Mesenchymal stem cell (in vitro differentiated cells and primary cell): ENCODE data around the gene ZNF598.

Experiments used
- DNase-seq: peaks from one replicate; pipeline ENCODE4 v3.0.0-alpha.2; 2013
- H2AFZ ChIP-seq: one replicate; pipeline ENCODE4 v1.6.1; 2013; ENCODE audit warnings: low read depth, mild to moderate bottlenecking, control low read depth, inconsistent platforms, low read length, moderate library complexity
- H2AK5ac ChIP-seq: 2 replicates; pipeline ENCODE4 v1.6.1; 2013; ENCODE audit warnings: low read length, moderate library complexity, mild to moderate bottlenecking, inconsistent platforms; ENCODE audit not compliant: severe bottlenecking
- H2BK120ac ChIP-seq: one replicate; pipeline ENCODE4 v1.6.1; 2013; ENCODE audit warnings: low read depth, mild to moderate bottlenecking, inconsistent platforms, low read length, moderate library complexity
- H2BK12ac ChIP-seq, 2 experiments: one replicate each; pipeline ENCODE4 v1.6.1; 2013; ENCODE audit warnings: inconsistent platforms in 2 of 2, low read length in 2 of 2, mild to moderate bottlenecking in 2 of 2, moderate library complexity in 2 of 2, control low read depth in 1 of 2
- H2BK15ac ChIP-seq: one replicate; pipeline ENCODE4 v1.6.1; 2013; ENCODE audit warnings: mild to moderate bottlenecking, low read depth, inconsistent platforms; ENCODE audit not compliant: poor library complexity, severe bottlenecking
- H2BK5ac ChIP-seq: 2 replicates; pipeline ENCODE4 v1.6.1; 2013; ENCODE audit warnings: low read depth, mild to moderate bottlenecking, low read length, control low read depth, inconsistent platforms; ENCODE audit not compliant: poor library complexity, severe bottlenecking
- H3K14ac ChIP-seq, 2 experiments: one replicate each; pipeline ENCODE4 v1.6.1; 2013; ENCODE audit warnings: inconsistent platforms in 2 of 2, low read length in 2 of 2, control low read depth in 1 of 2, mild to moderate bottlenecking in 1 of 2, moderate library complexity in 1 of 2
- H3K18ac ChIP-seq, 2 experiments: one replicate each; pipeline ENCODE4 v1.6.1; 2013; ENCODE audit warnings: inconsistent platforms in 2 of 2, low read length in 2 of 2, control low read depth in 1 of 2, low read depth in 1 of 2, mild to moderate bottlenecking in 1 of 2
- H3K23ac ChIP-seq, 2 experiments: one replicate each; pipeline ENCODE4 v1.6.1; 2013; ENCODE audit warnings: inconsistent platforms in 2 of 2, low read length in 2 of 2, mild to moderate bottlenecking in 2 of 2, moderate library complexity in 2 of 2, control low read depth in 1 of 2
- H3K27ac ChIP-seq: 2 replicates; pipeline ENCODE4 v1.5.1; 2013; ENCODE audit warnings: mild to moderate bottlenecking, moderate library complexity, low read length, control low read depth, inconsistent platforms; ENCODE audit not compliant: poor library complexity, severe bottlenecking
- H3K27me3 ChIP-seq, 2 experiments: 2 replicates each; pipeline versions ENCODE4 v1.6.1 to v1.7.0; 2013; ENCODE audit warnings: low read length in 2 of 2, mild to moderate bottlenecking in 2 of 2, moderate library complexity in 2 of 2, control low read depth in 1 of 2, inconsistent platforms in 1 of 2; ENCODE audit not compliant: control insufficient read depth in 1 of 2, insufficient read depth in 1 of 2
- H3K36me3 ChIP-seq, 2 experiments: 2 replicates each; pipeline versions ENCODE4 v1.6.1 to v1.7.0; 2013; ENCODE audit warnings: low read length in 2 of 2, control low read depth in 1 of 2, inconsistent platforms in 1 of 2, low read depth in 1 of 2, mild to moderate bottlenecking in 1 of 2; ENCODE audit not compliant: insufficient read depth in 2 of 2, control insufficient read depth in 1 of 2
- H3K4ac ChIP-seq, 2 experiments: one replicate each; pipeline ENCODE4 v1.6.1; 2013; ENCODE audit warnings: inconsistent platforms in 2 of 2, low read length in 2 of 2, mild to moderate bottlenecking in 2 of 2, moderate library complexity in 2 of 2, control low read depth in 1 of 2, low read depth in 1 of 2
- H3K4me1 ChIP-seq: 2 replicates; pipeline ENCODE4 v1.6.1; 2013; ENCODE audit warnings: low read depth, low read length, control low read depth; ENCODE audit not compliant: control insufficient read depth, insufficient read depth
- H3K4me2 ChIP-seq: 2 replicates; pipeline ENCODE4 v1.6.1; 2013; ENCODE audit warnings: low read length, mild to moderate bottlenecking, inconsistent platforms; ENCODE audit not compliant: poor library complexity, severe bottlenecking
- H3K4me3 ChIP-seq, 2 experiments: 2 replicates each; pipeline versions ENCODE4 v1.5.1 to v1.7.0; 2013; ENCODE audit warnings: low read length in 2 of 2, mild to moderate bottlenecking in 2 of 2, control low read depth in 1 of 2, low read depth in 1 of 2; ENCODE audit not compliant: insufficient read depth in 1 of 2
- H3K79me1 ChIP-seq: replicated peaks from 2 replicates; pipeline ENCODE4 v1.6.1; 2013; ENCODE audit warnings: mild to moderate bottlenecking, control low read depth, low read length, inconsistent platforms; ENCODE audit not compliant: poor library complexity, severe bottlenecking
- H3K9ac ChIP-seq: 2 replicates; pipeline ENCODE4 v1.7.0; 2013; ENCODE audit warnings: mild to moderate bottlenecking, low read length, moderate library complexity
- H3K9me3 ChIP-seq: 2 replicates; pipeline ENCODE4 v1.7.0; 2013; ENCODE audit warnings: mild to moderate bottlenecking, low read length; ENCODE audit not compliant: control insufficient read depth
- H4K8ac ChIP-seq: one replicate; pipeline ENCODE4 v1.6.1; 2013; ENCODE audit warnings: inconsistent platforms, mild to moderate bottlenecking, low read length, moderate library complexity
- H4K91ac ChIP-seq: one replicate; pipeline ENCODE4 v1.6.1; 2013; ENCODE audit warnings: mild to moderate bottlenecking, low read length, inconsistent platforms
- WGBS: methylation state at CpG from one replicate; pipeline ENCODE4 v1.1.7; 2013; ENCODE audit warnings: mixed read lengths; 5-methylcytosine and 5-hydroxymethylcytosine counted together

ZNF598 gene

GRCh38 chr16:1976951-1977874 lies 32.4 kb downstream of the ZNF598 start:
- Histone ChIP-seq H2BK12ac (no peak overlapping the region), H3K4me3 (no peak overlapping the region), H2AK5ac (no peak overlapping the region), H3K14ac (no peak overlapping the region), H2BK120ac (no peak overlapping the region), H3K36me3 (peaks cover 45 to 67% of the 10 kb centered on the region in 2 experiments), H3K79me1 (peaks cover 22% of the 10 kb centered on the region), H3K27ac (no peak overlapping the region), H3K4me1 (peaks cover 32% of the 10 kb centered on the region), H2BK15ac (no peak overlapping the region), H3K4me2 (no peak overlapping the region), H4K91ac (no peak overlapping the region), H3K18ac (no peak overlapping the region), H3K9ac (no peak overlapping the region), H3K9me3 (no peaks in the 10 kb centered on the region), H4K8ac (no peak overlapping the region), H3K4ac (no peak overlapping the region), H2AFZ (no peak overlapping the region), H3K27me3 (peaks cover 27 to 31% of the 10 kb centered on the region in 2 experiments), H2BK5ac (no peak overlapping the region), H3K23ac (no peak overlapping the region)
- 95% methylated on average over 33 of the region's 33 CpGs for WGBS
- no peak for DNase-seq

- H2BK12ac ChIP-seq = no peak overlapping the region
- whole genome bisulfite sequencing = 96% methylated on average over 8 of the region's 8 CpGs
- H2BK15ac ChIP-seq = no peak overlapping the region
- no peak overlapping the region for H3K4ac ChIP-seq
- H3K27me3 ChIP-seq = peaks cover 17 to 21% of the 10 kb centered on the region in 2 experiments
- peaks cover 45 to 67% of the 10 kb centered on the region in 2 experiments for H3K36me3 ChIP-seq
- no peak overlapping the region for H3K18ac ChIP-seq
- no peak overlapping the region for H2BK5ac ChIP-seq
- no peak overlapping the region for H3K14ac ChIP-seq
- H3K27ac ChIP-seq = no peak overlapping the region
- no peak overlapping the region for H2AFZ ChIP-seq
- no peak overlapping the region for H2BK120ac ChIP-seq
- H3K4me2 ChIP-seq = no peak overlapping the region
- no peak for DNase-seq
- H3K4me3 ChIP-seq = no peak overlapping the region
- no peak overlapping the region for H4K8ac ChIP-seq
- H3K9me3 ChIP-seq = no peaks in the 10 kb centered on the region
- no peak overlapping the region for H4K91ac ChIP-seq
- H3K23ac ChIP-seq = no peak overlapping the region
- H3K9ac ChIP-seq = no peak overlapping the region
- H3K4me1 ChIP-seq = peaks cover 28% of the 10 kb centered on the region
- peaks cover 24% of the 10 kb centered on the region for H3K79me1 ChIP-seq
- no peak overlapping the region for H2AK5ac ChIP-seq
Observed at GRCh38 chr16:1976216-1976520, 33.5 kb downstream of the ZNF598 start.

GRCh38 chr16:1975432-1976215 lies 34.0 kb downstream of the ZNF598 start:
- Histone ChIP-seq H3K4me3 (no peak overlapping the region), H4K8ac (no peak overlapping the region), H3K27ac (no peak overlapping the region), H2AFZ (no peak overlapping the region), H4K91ac (no peak overlapping the region), H3K27me3 (peaks cover 12 to 15% of the 10 kb centered on the region in 2 experiments), H2BK5ac (no peak overlapping the region), H3K9me3 (no peaks in the 10 kb centered on the region), H2BK120ac (no peak overlapping the region), H2BK12ac (no peak overlapping the region), H3K4me2 (no peak overlapping the region), H3K23ac (no peak overlapping the region), H3K9ac (no peak overlapping the region), H3K4me1 (peaks cover 31% of the 10 kb centered on the region), H3K14ac (no peak overlapping the region), H3K36me3 (peaks cover 45 to 67% of the 10 kb centered on the region in 2 experiments), H3K79me1 (peaks cover 26% of the 10 kb centered on the region), H2AK5ac (no peak overlapping the region), H3K4ac (no peak overlapping the region), H2BK15ac (no peak overlapping the region), H3K18ac (no peak overlapping the region)
- 96% methylated on average over 32 of the region's 33 CpGs for WGBS
- no peak for DNase-seq
